ENCODE data around the gene CORO2A. TPM values are rescaled to one million over a fixed set of nuclear protein-coding genes. Genes with fewer than 3 reads are reported as not detected.

The CORO2A gene
- total and polyA plus RNA-seq, 2 of the 13 experiments (the other 11 are each of a cell fraction or from before 2014, with no cell fraction given), result 14.4 to 15.3 TPM

GRCh38 chr9:98228392-98229089, 36.1 kb upstream of the CORO2A start (continued):
- no peak for TF ChIP-seq ZNF3 (CRISPR knock-in tag; IDR thresholded peaks at IDR 0.05)
- TF ChIP-seq, protein P1, sequence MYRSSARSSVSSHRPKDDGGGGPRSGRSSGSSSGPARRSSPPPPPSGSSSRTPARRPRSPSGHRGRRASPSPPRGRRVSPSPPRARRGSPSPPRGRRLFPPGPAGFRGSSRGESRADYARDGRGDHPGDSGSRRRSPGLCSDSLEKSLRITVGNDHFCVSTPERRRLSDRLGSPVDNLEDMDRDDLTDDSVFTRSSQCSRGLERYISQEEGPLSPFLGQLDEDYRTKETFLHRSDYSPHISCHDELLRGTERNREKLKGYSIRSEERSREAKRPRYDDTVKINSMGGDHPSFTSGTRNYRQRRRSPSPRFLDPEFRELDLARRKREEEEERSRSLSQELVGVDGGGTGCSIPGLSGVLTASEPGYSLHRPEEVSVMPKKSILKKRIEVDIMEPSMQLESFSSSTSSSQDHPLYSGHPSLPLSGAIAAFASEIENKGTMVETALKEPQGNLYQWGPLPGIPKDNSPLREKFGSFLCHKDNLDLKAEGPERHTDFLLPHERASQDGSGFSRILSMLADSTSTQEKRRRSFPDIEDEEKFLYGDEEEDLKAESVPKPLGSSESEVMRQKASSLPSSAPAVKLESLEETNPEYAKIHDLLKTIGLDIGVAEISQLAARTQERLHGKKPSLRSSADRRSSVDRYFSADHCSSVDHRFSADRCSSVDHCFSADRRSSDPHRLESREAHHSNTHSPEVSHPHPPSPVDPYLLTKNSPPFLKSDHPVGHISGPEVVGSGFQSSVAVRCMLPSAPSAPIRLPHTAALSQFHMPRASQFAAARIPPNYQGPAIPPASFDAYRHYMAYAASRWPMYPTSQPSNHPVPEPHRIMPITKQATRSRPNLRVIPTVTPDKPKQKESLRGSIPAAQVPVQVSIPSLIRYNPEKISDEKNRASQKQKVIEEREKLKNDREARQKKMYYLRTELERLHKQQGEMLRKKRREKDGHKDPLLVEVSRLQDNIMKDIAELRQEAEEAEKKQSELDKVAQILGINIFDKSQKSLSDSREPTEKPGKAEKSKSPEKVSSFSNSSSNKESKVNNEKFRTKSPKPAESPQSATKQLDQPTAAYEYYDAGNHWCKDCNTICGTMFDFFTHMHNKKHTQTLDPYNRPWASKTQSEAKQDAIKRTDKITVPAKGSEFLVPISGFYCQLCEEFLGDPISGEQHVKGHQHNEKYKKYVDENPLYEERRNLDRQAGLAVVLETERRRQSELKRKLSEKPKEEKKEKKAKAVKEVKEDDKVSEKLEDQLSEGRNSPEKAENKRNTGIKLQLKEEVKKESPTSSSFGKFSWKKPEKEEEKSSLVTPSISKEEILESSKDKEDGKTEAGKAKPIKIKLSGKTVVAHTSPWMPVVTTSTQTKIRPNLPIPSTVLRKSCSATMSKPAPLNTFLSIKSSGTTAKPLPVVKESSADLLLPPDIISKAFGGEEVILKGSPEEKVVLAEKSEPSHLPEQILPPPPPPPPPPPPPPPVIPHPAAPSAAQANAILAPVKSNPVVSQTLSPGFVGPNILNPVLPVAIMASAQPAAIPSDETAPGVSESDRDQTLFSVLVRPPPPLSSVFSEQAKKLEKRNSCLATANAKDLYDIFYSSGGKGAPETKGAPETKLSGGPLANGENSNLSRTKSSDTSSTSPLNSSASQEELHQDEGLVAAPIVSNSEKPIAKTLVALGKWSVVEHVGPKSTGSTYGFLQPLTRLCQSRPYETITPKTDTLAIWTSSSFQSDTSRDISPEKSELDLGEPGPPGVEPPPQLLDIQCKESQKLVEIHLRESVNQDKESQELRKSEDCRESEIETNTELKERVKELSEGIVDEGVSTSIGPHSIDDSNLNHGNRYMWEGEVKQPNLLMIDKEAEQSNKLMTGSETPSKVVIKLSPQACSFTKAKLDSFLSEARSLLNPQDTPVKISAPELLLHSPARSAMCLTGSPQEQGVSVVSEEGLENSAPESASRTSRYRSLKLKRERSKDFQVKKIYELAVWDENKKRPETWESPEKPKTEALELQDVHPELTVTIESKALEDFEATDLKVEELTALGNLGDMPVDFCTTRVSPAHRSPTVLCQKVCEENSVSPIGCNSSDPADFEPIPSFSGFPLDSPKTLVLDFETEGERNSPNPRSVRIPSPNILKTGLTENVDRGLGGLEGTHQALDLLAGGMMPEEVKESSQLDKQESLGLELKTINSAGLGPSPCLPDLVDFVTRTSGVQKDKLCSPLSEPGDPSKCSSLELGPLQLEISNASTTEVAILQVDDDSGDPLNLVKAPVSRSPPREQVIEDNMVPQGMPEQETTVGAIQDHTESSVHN (CRISPR knock-in tag; IDR thresholded peaks at IDR 0.05), result no peak
- TF ChIP-seq NFYB (CRISPR knock-in tag; IDR thresholded peaks at IDR 0.05), result no peak
- TF ChIP-seq, protein P2, sequence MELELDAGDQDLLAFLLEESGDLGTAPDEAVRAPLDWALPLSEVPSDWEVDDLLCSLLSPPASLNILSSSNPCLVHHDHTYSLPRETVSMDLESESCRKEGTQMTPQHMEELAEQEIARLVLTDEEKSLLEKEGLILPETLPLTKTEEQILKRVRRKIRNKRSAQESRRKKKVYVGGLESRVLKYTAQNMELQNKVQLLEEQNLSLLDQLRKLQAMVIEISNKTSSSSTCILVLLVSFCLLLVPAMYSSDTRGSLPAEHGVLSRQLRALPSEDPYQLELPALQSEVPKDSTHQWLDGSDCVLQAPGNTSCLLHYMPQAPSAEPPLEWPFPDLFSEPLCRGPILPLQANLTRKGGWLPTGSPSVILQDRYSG (CRISPR knock-in tag; IDR thresholded peaks at IDR 0.05), result no peak
- no peak for TF ChIP-seq IKZF4 (CRISPR knock-in tag; IDR thresholded peaks at IDR 0.05; ENCODE audit: borderline replicate concordance, low read depth, not compliant biosample characterization)
- no peak for TF ChIP-seq ZNF607 (CRISPR knock-in tag; IDR thresholded peaks at IDR 0.05; ENCODE audit: borderline replicate concordance)
- TF ChIP-seq, protein P3, sequence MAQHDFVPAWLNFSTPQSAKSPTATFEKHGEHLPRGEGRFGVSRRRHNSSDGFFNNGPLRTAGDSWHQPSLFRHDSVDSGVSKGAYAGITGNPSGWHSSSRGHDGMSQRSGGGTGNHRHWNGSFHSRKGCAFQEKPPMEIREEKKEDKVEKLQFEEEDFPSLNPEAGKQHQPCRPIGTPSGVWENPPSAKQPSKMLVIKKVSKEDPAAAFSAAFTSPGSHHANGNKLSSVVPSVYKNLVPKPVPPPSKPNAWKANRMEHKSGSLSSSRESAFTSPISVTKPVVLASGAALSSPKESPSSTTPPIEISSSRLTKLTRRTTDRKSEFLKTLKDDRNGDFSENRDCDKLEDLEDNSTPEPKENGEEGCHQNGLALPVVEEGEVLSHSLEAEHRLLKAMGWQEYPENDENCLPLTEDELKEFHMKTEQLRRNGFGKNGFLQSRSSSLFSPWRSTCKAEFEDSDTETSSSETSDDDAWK (CRISPR knock-in tag; IDR thresholded peaks at IDR 0.05), result no peak
- TF ChIP-seq HDAC6 (IDR thresholded peaks at IDR 0.05; ENCODE audit: low read depth, low read length), result no peak
- no peak for TF ChIP-seq SATB2 (CRISPR knock-in tag; IDR thresholded peaks at IDR 0.05)
- no peak for TF ChIP-seq FOXM1 (CRISPR knock-in tag; IDR thresholded peaks at IDR 0.05)
- TF ChIP-seq SMYD3 (CRISPR knock-in tag; IDR thresholded peaks at IDR 0.05), result no peak
- TF ChIP-seq, protein P4, sequence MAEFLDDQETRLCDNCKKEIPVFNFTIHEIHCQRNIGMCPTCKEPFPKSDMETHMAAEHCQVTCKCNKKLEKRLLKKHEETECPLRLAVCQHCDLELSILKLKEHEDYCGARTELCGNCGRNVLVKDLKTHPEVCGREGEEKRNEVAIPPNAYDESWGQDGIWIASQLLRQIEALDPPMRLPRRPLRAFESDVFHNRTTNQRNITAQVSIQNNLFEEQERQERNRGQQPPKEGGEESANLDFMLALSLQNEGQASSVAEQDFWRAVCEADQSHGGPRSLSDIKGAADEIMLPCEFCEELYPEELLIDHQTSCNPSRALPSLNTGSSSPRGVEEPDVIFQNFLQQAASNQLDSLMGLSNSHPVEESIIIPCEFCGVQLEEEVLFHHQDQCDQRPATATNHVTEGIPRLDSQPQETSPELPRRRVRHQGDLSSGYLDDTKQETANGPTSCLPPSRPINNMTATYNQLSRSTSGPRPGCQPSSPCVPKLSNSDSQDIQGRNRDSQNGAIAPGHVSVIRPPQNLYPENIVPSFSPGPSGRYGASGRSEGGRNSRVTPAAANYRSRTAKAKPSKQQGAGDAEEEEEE (CRISPR knock-in tag; IDR thresholded peaks at IDR 0.05; ENCODE audit: borderline replicate concordance), result no peak
- TF ChIP-seq SNAPC2 (CRISPR knock-in tag; IDR thresholded peaks at IDR 0.05), result no peak
- no peak for TF ChIP-seq DDIT3 (CRISPR knock-in tag; IDR thresholded peaks at IDR 0.05)
- no peak for TF ChIP-seq AGO2 (optimal IDR thresholded peaks at IDR 0.05; ENCODE audit: low read depth, low read length)
- TF ChIP-seq SMAD1 (CRISPR knock-in tag; IDR thresholded peaks at IDR 0.05; ENCODE audit: borderline replicate concordance, low read depth), result no peak
- 0 out of 2 replicates have a peak, but pooled peaks have one; percentile 27 for TF ChIP-seq MXD4 (CRISPR knock-in tag; IDR thresholded peaks at IDR 0.05)

Data from HepG2 (cell line).